Neural cell (in vitro differentiated cells): ENCODE results near the gene LCE3A.
"Not testable (repeated sequence)": the region's sequence is repeated elsewhere in the genome, so short reads cannot be mapped to it uniquely, and the experiment has no call there.

Source experiments
- POLR2AphosphoS5 ChIP-seq: IDR thresholded peaks from 2 replicates; pipeline ENCODE4 v1.6.1; 2012
- RAD21 ChIP-seq: fragments of 450-650 bp; conservative IDR thresholded peaks from 2 replicates; pipeline ENCODE4 v1.6.1; 2014; ENCODE audit warnings: antibody characterized with exemption, mild to moderate bottlenecking, moderate library complexity
- TAF1 ChIP-seq: IDR thresholded peaks from 2 replicates; pipeline ENCODE4 v1.6.1; 2012; ENCODE audit warnings: low read depth
- TF ChIP-seq, protein P1 (sequence below): fragments of 450-650 bp; IDR thresholded peaks from 2 replicates; pipeline ENCODE4 v1.5.1; 2014; ENCODE audit warnings: antibody characterized with exemption, mild to moderate bottlenecking, moderate library complexity; ENCODE audit not compliant: poor library complexity, severe bottlenecking
- TF ChIP-seq, protein P2 (sequence below): IDR thresholded peaks from 2 replicates; pipeline ENCODE4 v1.6.1; 2012; ENCODE audit warnings: borderline replicate concordance

DNA sequence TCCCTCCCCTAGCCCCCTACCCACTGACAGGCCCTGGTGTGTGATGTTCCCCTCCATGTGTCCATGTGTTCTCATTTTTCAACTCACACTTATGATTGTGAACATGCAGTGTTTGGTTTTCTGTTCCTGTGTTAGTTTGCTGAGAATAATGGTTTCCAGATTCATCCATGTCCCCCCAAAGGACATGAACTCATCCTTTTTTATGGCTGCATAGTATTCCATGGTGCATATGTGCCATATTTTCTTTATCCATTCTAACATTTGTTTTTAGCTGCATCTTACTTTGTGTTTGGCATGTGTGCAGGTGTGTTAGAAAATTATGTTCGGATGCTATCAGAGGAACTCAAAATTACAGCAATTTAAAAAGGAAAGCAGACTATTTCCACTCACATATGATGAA lies 43.3 kb upstream of the LCE3A start:
- TF ChIP-seq, protein P1, sequence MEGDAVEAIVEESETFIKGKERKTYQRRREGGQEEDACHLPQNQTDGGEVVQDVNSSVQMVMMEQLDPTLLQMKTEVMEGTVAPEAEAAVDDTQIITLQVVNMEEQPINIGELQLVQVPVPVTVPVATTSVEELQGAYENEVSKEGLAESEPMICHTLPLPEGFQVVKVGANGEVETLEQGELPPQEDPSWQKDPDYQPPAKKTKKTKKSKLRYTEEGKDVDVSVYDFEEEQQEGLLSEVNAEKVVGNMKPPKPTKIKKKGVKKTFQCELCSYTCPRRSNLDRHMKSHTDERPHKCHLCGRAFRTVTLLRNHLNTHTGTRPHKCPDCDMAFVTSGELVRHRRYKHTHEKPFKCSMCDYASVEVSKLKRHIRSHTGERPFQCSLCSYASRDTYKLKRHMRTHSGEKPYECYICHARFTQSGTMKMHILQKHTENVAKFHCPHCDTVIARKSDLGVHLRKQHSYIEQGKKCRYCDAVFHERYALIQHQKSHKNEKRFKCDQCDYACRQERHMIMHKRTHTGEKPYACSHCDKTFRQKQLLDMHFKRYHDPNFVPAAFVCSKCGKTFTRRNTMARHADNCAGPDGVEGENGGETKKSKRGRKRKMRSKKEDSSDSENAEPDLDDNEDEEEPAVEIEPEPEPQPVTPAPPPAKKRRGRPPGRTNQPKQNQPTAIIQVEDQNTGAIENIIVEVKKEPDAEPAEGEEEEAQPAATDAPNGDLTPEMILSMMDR, result not testable (repeated sequence)
- TF ChIP-seq, protein P2, sequence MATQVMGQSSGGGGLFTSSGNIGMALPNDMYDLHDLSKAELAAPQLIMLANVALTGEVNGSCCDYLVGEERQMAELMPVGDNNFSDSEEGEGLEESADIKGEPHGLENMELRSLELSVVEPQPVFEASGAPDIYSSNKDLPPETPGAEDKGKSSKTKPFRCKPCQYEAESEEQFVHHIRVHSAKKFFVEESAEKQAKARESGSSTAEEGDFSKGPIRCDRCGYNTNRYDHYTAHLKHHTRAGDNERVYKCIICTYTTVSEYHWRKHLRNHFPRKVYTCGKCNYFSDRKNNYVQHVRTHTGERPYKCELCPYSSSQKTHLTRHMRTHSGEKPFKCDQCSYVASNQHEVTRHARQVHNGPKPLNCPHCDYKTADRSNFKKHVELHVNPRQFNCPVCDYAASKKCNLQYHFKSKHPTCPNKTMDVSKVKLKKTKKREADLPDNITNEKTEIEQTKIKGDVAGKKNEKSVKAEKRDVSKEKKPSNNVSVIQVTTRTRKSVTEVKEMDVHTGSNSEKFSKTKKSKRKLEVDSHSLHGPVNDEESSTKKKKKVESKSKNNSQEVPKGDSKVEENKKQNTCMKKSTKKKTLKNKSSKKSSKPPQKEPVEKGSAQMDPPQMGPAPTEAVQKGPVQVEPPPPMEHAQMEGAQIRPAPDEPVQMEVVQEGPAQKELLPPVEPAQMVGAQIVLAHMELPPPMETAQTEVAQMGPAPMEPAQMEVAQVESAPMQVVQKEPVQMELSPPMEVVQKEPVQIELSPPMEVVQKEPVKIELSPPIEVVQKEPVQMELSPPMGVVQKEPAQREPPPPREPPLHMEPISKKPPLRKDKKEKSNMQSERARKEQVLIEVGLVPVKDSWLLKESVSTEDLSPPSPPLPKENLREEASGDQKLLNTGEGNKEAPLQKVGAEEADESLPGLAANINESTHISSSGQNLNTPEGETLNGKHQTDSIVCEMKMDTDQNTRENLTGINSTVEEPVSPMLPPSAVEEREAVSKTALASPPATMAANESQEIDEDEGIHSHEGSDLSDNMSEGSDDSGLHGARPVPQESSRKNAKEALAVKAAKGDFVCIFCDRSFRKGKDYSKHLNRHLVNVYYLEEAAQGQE, result not testable (repeated sequence)
- not testable (repeated sequence) for TF ChIP-seq TAF1, RAD21, POLR2AphosphoS5
